Esophagus squamous epithelium (tissue), 5 donors: ENCODE results near the gene IL11RA. TPM values are rescaled to one million over a fixed set of nuclear protein-coding genes. Genes with fewer than 3 reads are reported as not detected.

Experiments
- DNase-seq: peaks from one replicate; lab custom pipeline; 2025; lab: John Stamatoyannopoulos, UW
- H3K27ac ChIP-seq, 4 donors: fragments of 200-600 bp; sonication (generic); one replicate each; pipeline ENCODE4 v1.5.1; 2016 to 2019; ENCODE audit warnings: mild to moderate bottlenecking in 1 of 4
- H3K27me3 ChIP-seq, 4 donors: fragments of 200-600 bp; sonication (generic); 1 replicate in 3 of 4; 2 replicates in 1 of 4; pipeline versions ENCODE4 v1.5.1 to v1.6.0; 2017 to 2021; ENCODE audit warnings: antibody characterized with exemption in 1 of 4
- H3K36me3 ChIP-seq, 3 donors: fragments of 200-600 bp; sonication (generic); one replicate each; pipeline ENCODE4 v1.5.1; 2016 to 2019
- H3K4me1 ChIP-seq, 3 donors: fragments of 200-600 bp; sonication (generic); one replicate each; pipeline ENCODE4 v1.5.1; 2017 to 2019
- H3K4me3 ChIP-seq, 4 donors: fragments of 200-600 bp; sonication (generic); 1 replicate in 3 of 4; 2 replicates in 1 of 4; pipeline ENCODE4 v1.5.1; 2016 to 2019; ENCODE audit warnings: mild to moderate bottlenecking in 2 of 4, moderate library complexity in 1 of 4
- H3K9me3 ChIP-seq, 3 donors: fragments of 200-600 bp; sonication (generic); one replicate each; pipeline ENCODE4 v1.5.1; 2016 to 2019
- CTCF ChIP-seq, 6 experiments: fragments of 450-650 bp in 4 of 6; fragments of 200-600 bp in 2 of 6; sonication (generic) in 2 of 6; IDR thresholded peaks; one replicate each; pipeline ENCODE4 v1.5.1; 2016 to 2019; ENCODE audit warnings: antibody characterized with exemption in 6 of 6, mild to moderate bottlenecking in 4 of 6, moderate library complexity in 4 of 6
- POLR2A ChIP-seq, 4 donors: fragments of 450-650 bp; IDR thresholded peaks; one replicate each; pipeline ENCODE4 v1.6.1; 2017; ENCODE audit warnings: antibody characterized with exemption in 4 of 4, mild to moderate bottlenecking in 4 of 4, moderate library complexity in 3 of 4
- WGBS, 2 donors: methylation state at CpG; one replicate each; pipeline ENCODE4 v1.1.5; 2018; 5-methylcytosine and 5-hydroxymethylcytosine counted together
- intact Hi-C: fragments of 100-400 bp; cut with DNase I; formaldehyde crosslinking; loops from one replicate; pipeline ENCODE4 v1.15.0; 2022
- total RNA-seq, 4 donors: library from RNA; depleted of rRNA; stranded (reverse); fragments of >200 nt; gene quantifications; one replicate each; pipeline ENCODE4 v1.1.0, GENCODE V29; 2016
- donor health status: DM: yes; HTN: yes; CAD: no.

The IL11RA gene
- total RNA-seq, 4 donors from 2014 or later = 2.5 to 18.7 (median 9.3) TPM

DNA sequence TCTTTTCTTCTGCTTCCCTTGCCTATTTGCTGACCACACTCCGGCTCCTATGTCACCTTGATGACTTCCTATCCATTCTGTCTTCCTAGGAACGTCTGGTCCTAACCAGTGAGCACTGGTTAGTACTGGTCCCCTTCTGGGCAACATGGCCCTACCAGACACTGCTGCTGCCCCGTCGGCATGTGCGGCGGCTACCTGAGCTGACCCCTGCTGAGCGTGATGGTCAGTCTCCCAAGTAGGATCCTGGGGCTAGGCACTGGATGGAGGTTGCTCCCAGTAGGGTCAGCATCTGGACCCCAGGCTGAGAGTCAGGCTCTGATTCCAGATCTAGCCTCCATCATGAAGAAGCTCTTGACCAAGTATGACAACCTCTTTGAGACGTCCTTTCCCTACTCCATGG, 3.3 kb upstream of the IL11RA start:
- Histone ChIP-seq H3K4me3 (no peak overlapping the region), H3K36me3 (peaks cover 0 to 21% (median 3%) of the 10 kb centered on the region in 3 donors), H3K27ac (no peak overlapping the region), H3K4me1 (peaks cover 36 to 62% (median 40%) of the 10 kb centered on the region in 3 donors), H3K9me3 (no peaks in the 10 kb centered on the region), H3K27me3 (no peaks in the 10 kb centered on the region)
- no peak for DNase-seq
- WGBS, 2 donors = 93% methylated on average over 6 to 7 of the region's 8 CpGs
- no peak for TF ChIP-seq CTCF (IDR thresholded peaks at IDR 0.05)
- intact Hi-C loops = no loop called here

DNA sequence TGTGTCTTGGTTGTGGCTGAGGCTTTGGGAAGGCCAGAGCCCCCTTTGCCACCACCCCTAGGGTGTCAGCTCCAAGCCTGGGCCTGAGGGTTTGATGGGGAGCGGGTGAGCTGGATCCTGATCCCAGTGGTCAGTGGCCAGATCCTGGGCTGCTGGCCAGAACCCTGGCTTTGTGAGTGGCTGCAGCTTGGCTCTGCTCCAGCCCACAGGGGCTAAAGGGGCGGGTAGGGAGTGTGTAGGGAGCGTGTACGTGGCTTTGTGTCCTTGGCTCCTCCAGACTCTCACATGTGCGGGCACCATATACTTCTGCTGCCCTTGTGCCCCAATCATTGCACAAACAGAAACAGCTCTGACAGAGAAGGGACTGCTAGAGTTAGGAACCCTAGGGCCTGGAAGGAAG, 1.2 kb upstream of the IL11RA start:
- DNase-seq = no peak
- H3K27ac ChIP-seq = peak overlapping the region in 3 of 4 donors; percentile 81 to 88 (median 88)
- WGBS, 2 donors = 100% methylated on average over 1 of the region's 5 CpGs; no CpG with 5 or more reads in 1 of the 2 donors
- intact Hi-C loops = no loop called here
- TF ChIP-seq CTCF (IDR thresholded peaks at IDR 0.05) = no peak
- TF ChIP-seq POLR2A (IDR thresholded peaks at IDR 0.05) = no peak
- no peak overlapping the region for H3K4me3 ChIP-seq
- peaks cover 44 to 83% (median 58%) of the 10 kb centered on the region in 3 donors for H3K4me1 ChIP-seq
- no peaks in the 10 kb centered on the region for H3K9me3 ChIP-seq
- no peaks in the 10 kb centered on the region for H3K27me3 ChIP-seq
- peaks cover 0 to 21% (median 3%) of the 10 kb centered on the region in 3 donors for H3K36me3 ChIP-seq

GRCh38 chr9:34651321-34651720, 664 bp upstream of the IL11RA start:
- WGBS, 2 donors = 6 to 54% methylated on average over 3 to 4 of the region's 4 CpGs
- Histone ChIP-seq H3K27me3 (no peaks in the 10 kb centered on the region), H3K4me1 (peaks cover 44 to 79% (median 58%) of the 10 kb centered on the region in 3 donors), H3K27ac (peak overlapping the region; percentile 54 to 88 (median 84)), H3K9me3 (no peaks in the 10 kb centered on the region), H3K36me3 (peaks cover 0 to 21% (median 3%) of the 10 kb centered on the region in 3 donors), H3K4me3 (peak overlapping the region in 3 of 4 donors; percentile 33 to 63 (median 41))
- TF ChIP-seq POLR2A (IDR thresholded peaks at IDR 0.05) = no peak
- TF ChIP-seq CTCF (IDR thresholded peaks at IDR 0.05) = no peak
- no peak for DNase-seq
- intact Hi-C loops = no loop called here

- H3K9me3 ChIP-seq = no peaks in the 10 kb centered on the region
- H3K27ac ChIP-seq = peak overlapping the region; percentile 54 to 88 (median 84)
- H3K4me1 ChIP-seq = peaks cover 37 to 68% (median 52%) of the 10 kb centered on the region in 3 donors
- intact Hi-C loops = no loop called here
- 18 to 34% methylated on average over 5 of the region's 5 CpGs for WGBS, 2 donors
- H3K36me3 ChIP-seq = peaks cover 0 to 27% (median 3%) of the 10 kb centered on the region in 3 donors
- TF ChIP-seq CTCF (IDR thresholded peaks at IDR 0.05) (no peak), POLR2A (IDR thresholded peaks at IDR 0.05) (no peak)
- DNase-seq = no peak
- H3K4me3 ChIP-seq = peak overlapping the region; percentile 18 to 63 (median 37)
- H3K27me3 ChIP-seq = no peaks in the 10 kb centered on the region
Observed at GRCh38 chr9:34652602-34653000, 616 bp downstream of the IL11RA start.

DNA sequence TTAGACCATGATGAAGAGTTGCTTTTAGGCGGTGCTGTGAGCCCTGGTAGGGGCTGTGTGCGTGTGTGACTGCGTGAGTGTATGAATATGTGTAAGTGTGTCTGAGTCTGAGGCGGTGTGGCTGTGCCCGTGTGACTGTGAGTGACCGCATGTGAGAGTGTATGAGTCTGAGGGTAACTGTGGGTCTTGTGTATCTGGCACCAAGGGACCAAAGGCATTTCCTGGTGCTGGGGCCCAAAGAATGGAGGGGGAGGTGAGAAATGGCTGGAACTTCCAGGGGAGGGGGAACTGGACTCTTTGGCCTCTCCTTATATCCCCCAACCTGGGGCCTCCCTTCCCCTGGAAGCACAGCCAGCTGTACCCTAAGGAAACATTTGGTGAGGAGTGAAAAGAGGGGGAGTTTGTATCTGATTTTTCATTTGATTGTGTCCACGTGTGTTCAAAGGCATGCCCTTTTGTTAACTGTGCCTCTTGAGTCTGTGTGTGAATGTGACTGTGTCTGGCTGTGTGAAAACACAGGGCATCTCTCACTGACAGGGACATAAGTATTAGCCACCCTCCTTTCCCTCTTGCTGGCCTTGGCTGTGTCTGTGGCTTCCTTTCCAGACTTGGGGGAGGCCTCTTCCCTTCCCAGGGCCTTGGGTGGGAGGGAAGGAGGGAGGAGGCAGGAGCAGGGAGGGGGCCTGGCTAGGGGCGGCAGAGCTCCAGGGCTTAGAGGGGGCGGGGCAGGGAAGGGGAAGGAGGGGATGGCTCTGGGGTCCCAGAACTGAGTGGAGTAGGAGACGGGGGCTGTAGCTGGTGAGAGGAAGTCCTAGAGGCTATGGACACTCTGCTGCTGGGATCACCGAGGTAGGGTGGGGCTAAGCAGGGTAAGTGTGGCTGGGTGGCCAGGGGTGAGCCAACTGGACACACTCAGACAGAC, 1.4 kb downstream of the IL11RA start:
- Histone ChIP-seq H3K36me3 (peaks cover 0 to 22% (median 3%) of the 10 kb centered on the region in 3 donors), H3K27ac (peak overlapping the region; percentile 54 to 88 (median 84)), H3K4me1 (peaks cover 33 to 59% (median 45%) of the 10 kb centered on the region in 3 donors), H3K27me3 (no peaks in the 10 kb centered on the region), H3K4me3 (peak overlapping the region in 2 of 4 donors; percentile 41 to 63), H3K9me3 (no peaks in the 10 kb centered on the region)
- 54 to 57% methylated on average over 8 of the region's 11 CpGs for WGBS, 2 donors
- TF ChIP-seq CTCF (IDR thresholded peaks at IDR 0.05) (no peak), POLR2A (IDR thresholded peaks at IDR 0.05) (no peak)
- no peak for DNase-seq
- intact Hi-C loops = no loop called here
